H9 (cell line): Measurements from ENCODE around the gene DMKN. TPM values are rescaled to one million over a fixed set of nuclear protein-coding genes. Genes with fewer than 3 reads are reported as not detected.

Experiments used
- DNase-seq: peaks from one replicate; pipeline ENCODE4 v3.0.0-alpha.2; 2017
- H2AFZ ChIP-seq: one replicate; pipeline ENCODE4 v1.6.1; 2013; ENCODE audit warnings: mild to moderate bottlenecking, low read length, control low read depth, moderate library complexity
- H2AK5ac ChIP-seq: 2 replicates; pipeline ENCODE4 v1.6.1; 2013; ENCODE audit warnings: low read length, control low read depth, mixed read lengths; ENCODE audit not compliant: insufficient read length
- H2BK120ac ChIP-seq: one replicate; pipeline ENCODE4 v1.6.1; 2013; ENCODE audit warnings: low read depth, mild to moderate bottlenecking, low read length, control low read depth, inconsistent platforms; ENCODE audit not compliant: poor library complexity, severe bottlenecking
- H2BK12ac ChIP-seq: 2 replicates; pipeline ENCODE4 v1.6.1; 2013; ENCODE audit warnings: low read length, control low read depth, mixed read lengths, low read depth; ENCODE audit not compliant: insufficient read length
- H2BK15ac ChIP-seq: 2 replicates; pipeline ENCODE4 v1.6.1; 2013; ENCODE audit warnings: low read depth, low read length, control low read depth
- H2BK20ac ChIP-seq: one replicate; pipeline ENCODE4 v1.6.1; 2013; ENCODE audit warnings: low read depth, mild to moderate bottlenecking, low read length, control low read depth, inconsistent platforms; ENCODE audit not compliant: poor library complexity, severe bottlenecking
- H2BK5ac ChIP-seq: 2 replicates; pipeline ENCODE4 v1.6.1; 2013; ENCODE audit warnings: low read length, control low read depth, mixed read lengths; ENCODE audit not compliant: insufficient read length
- H3K14ac ChIP-seq: 2 replicates; pipeline ENCODE4 v1.6.1; 2013; ENCODE audit warnings: low read length, control low read depth; ENCODE audit not compliant: insufficient read depth
- H3K18ac ChIP-seq: 2 replicates; pipeline ENCODE4 v1.6.1; 2013; ENCODE audit warnings: low read depth, mild to moderate bottlenecking, mixed read lengths, low read length, control low read depth; ENCODE audit not compliant: insufficient read length
- H3K23ac ChIP-seq: 2 replicates; pipeline ENCODE4 v1.6.1; 2013; ENCODE audit warnings: low read length, control low read depth, mixed read lengths, low read depth; ENCODE audit not compliant: insufficient read length
- H3K23me2 ChIP-seq: 2 replicates; pipeline ENCODE4 v1.6.1; 2013; ENCODE audit warnings: low read depth, mild to moderate bottlenecking, mixed read lengths, low read length, control low read depth; ENCODE audit not compliant: insufficient read length, poor library complexity, severe bottlenecking
- H3K27ac ChIP-seq: 2 replicates; pipeline ENCODE4 v1.5.1; 2013; ENCODE audit warnings: low read length, control low read depth, mixed read lengths, low read depth; ENCODE audit not compliant: insufficient read length
- H3K27me3 ChIP-seq: 2 replicates; pipeline ENCODE4 v1.6.1; 2013; ENCODE audit warnings: low read length, control low read depth, inconsistent platforms; ENCODE audit not compliant: insufficient read depth
- H3K4ac ChIP-seq: 2 replicates; pipeline ENCODE4 v1.6.1; 2013; ENCODE audit warnings: low read depth, mild to moderate bottlenecking, control low read depth, inconsistent platforms, low read length, moderate library complexity
- H3K4me1 ChIP-seq: 2 replicates; pipeline ENCODE4 v1.6.1; 2013; ENCODE audit warnings: low read length, control low read depth, inconsistent platforms; ENCODE audit not compliant: insufficient read depth
- H3K4me2 ChIP-seq: 2 replicates; pipeline ENCODE4 v1.6.1; 2013; ENCODE audit warnings: low read length, control low read depth, mixed read lengths; ENCODE audit not compliant: insufficient read length, insufficient read depth
- H3K56ac ChIP-seq: 2 replicates; pipeline ENCODE4 v1.6.1; 2013; ENCODE audit warnings: low read depth, mild to moderate bottlenecking, mixed read lengths, low read length, control low read depth; ENCODE audit not compliant: insufficient read length
- H3K79me1 ChIP-seq: 2 replicates; pipeline ENCODE4 v1.6.1; 2013; ENCODE audit warnings: low read depth, mild to moderate bottlenecking, moderate library complexity, low read length, control low read depth, inconsistent platforms; ENCODE audit not compliant: insufficient read depth, poor library complexity, severe bottlenecking
- H3K79me2 ChIP-seq: 2 replicates; pipeline ENCODE4 v1.6.1; 2013; ENCODE audit warnings: low read length, control low read depth, inconsistent platforms; ENCODE audit not compliant: insufficient read depth
- H3K9ac ChIP-seq: 2 replicates; pipeline ENCODE4 v1.6.1; 2013; ENCODE audit warnings: low read length, control low read depth, mixed read lengths; ENCODE audit not compliant: insufficient read length; ENCODE audit errors: extremely low read depth
- H3K9me3 ChIP-seq: one replicate; pipeline ENCODE4 v1.6.1; 2013; ENCODE audit warnings: low read depth, low read length, inconsistent platforms; ENCODE audit not compliant: control insufficient read depth
- H3T11ph ChIP-seq: one replicate; pipeline ENCODE4 v1.6.1; 2013; ENCODE audit warnings: mild to moderate bottlenecking, low read length, control low read depth, inconsistent platforms
- H4K20me1 ChIP-seq: one replicate; pipeline ENCODE4 v1.6.1; 2013; ENCODE audit not compliant: control insufficient read depth, insufficient read length, insufficient read depth
- H4K5ac ChIP-seq: 2 replicates; pipeline ENCODE4 v1.6.1; 2013; ENCODE audit warnings: low read depth, mild to moderate bottlenecking, mixed read lengths, low read length, control low read depth; ENCODE audit not compliant: insufficient read length
- H4K8ac ChIP-seq: replicated peaks from 2 replicates; pipeline ENCODE4 v1.6.1; 2013; ENCODE audit warnings: low read length, control low read depth, mixed read lengths, low read depth; ENCODE audit not compliant: insufficient read length
- H4K91ac ChIP-seq: 2 replicates; pipeline ENCODE4 v1.6.1; 2013; ENCODE audit warnings: low read depth, mild to moderate bottlenecking, moderate library complexity, mixed read lengths, low read length, control low read depth; ENCODE audit not compliant: insufficient read length
- H3K27ac Mint-ChIP-seq, 3 experiments: 2 replicates in 2 of 3; 3 replicates in 1 of 3; pipeline ENCODE4 v1.8.0; 2020 to 2021; ENCODE audit warnings: mixed read lengths in 3 of 3, mild to moderate bottlenecking in 1 of 3, moderate library complexity in 1 of 3
- H3K27me3 Mint-ChIP-seq: 2 replicates; pipeline ENCODE4 v1.8.0; 2021; ENCODE audit warnings: low read depth, mild to moderate bottlenecking, moderate library complexity, mixed read lengths
- H3K36me3 Mint-ChIP-seq, 3 experiments: 2 replicates in 2 of 3; 3 replicates in 1 of 3; pipeline ENCODE4 v1.8.0; 2020 to 2021; ENCODE audit warnings: low read depth in 3 of 3, mixed read lengths in 3 of 3; ENCODE audit not compliant: insufficient read depth in 1 of 3
- H3K4me1 Mint-ChIP-seq, 2 experiments: 2 replicates each; pipeline ENCODE4 v1.8.0; 2020; ENCODE audit warnings: mixed read lengths in 2 of 2
- H3K4me3 Mint-ChIP-seq, 2 experiments: 2 replicates in 1 of 2; 3 replicates in 1 of 2; pipeline ENCODE4 v1.8.0; 2020 to 2021; ENCODE audit warnings: mild to moderate bottlenecking in 2 of 2, mixed read lengths in 2 of 2, moderate library complexity in 1 of 2
- H3K9me3 Mint-ChIP-seq, 2 experiments: 2 replicates in 1 of 2; 3 replicates in 1 of 2; pipeline ENCODE4 v1.8.0; 2020; ENCODE audit warnings: mild to moderate bottlenecking in 2 of 2, mixed read lengths in 2 of 2, moderate library complexity in 1 of 2
- CTCF ChIP-seq: fragments of 200-600 bp; sonication (generic); conservative IDR thresholded peaks from 3 replicates; pipeline ENCODE4 v1.8.0; 2021; ENCODE audit warnings: antibody characterized with exemption, mild to moderate bottlenecking
- WGBS: extraction: QIAGEN DNeasy Blood & Tissue Kit; methylation state at CpG from one replicate; pipeline ENCODE4 v1.1.7; 2013; ENCODE audit warnings: missing lambda C conversion rate, low lambda C conversion rate, mixed read lengths; ENCODE audit not compliant: insufficient read length; ENCODE audit errors: extremely low coverage; 5-methylcytosine and 5-hydroxymethylcytosine counted together
- total RNA-seq: library from RNA; stranded (reverse); gene quantifications from 2 replicates; pipeline ENCODE4 v1.2.1, GENCODE V29; 2021

Gene DMKN
- total RNA-seq, 1 experiment from 2014 or later, result 278 TPM

- H3K4me3 Mint-ChIP-seq, result no peak overlapping the region
Measured at GRCh38 chr19:35487656-35488182, 25.7 kb downstream of the DMKN start.

More at GRCh38 chr19:35487656-35488182, 25.7 kb downstream of the DMKN start:
- Mint-ChIP-seq H3K4me1 (peaks cover 0 to 3% of the 10 kb centered on the region in 2 experiments; a peak in 1 of 4 replicates), H3K9me3 (no peaks in the 10 kb centered on the region), H3K36me3 (no peaks in the 10 kb centered on the region), H3K27me3 (peaks cover 48% of the 10 kb centered on the region), H3K27ac (no peak overlapping the region)
- no peak overlapping the region for H4K5ac ChIP-seq
- no peak overlapping the region for H3K14ac ChIP-seq
- no peak overlapping the region for H2BK15ac ChIP-seq
- no peaks in the 10 kb centered on the region for H3K23me2 ChIP-seq
- H3K79me1 ChIP-seq, result no peaks in the 10 kb centered on the region
- no peak overlapping the region for H2AFZ ChIP-seq
- WGBS, result no CpG with 5 or more reads among the region's 10 CpGs
- no peak overlapping the region for H3K9ac ChIP-seq
- no peak overlapping the region for H2BK12ac ChIP-seq
- H3K4me2 ChIP-seq, result no peak overlapping the region
- no peak for DNase-seq
- H4K20me1 ChIP-seq, result no peaks in the 10 kb centered on the region
- H3K79me2 ChIP-seq, result no peaks in the 10 kb centered on the region
- no peak overlapping the region for H2BK120ac ChIP-seq
- H2BK5ac ChIP-seq, result no peak overlapping the region
- no peak overlapping the region for H3K27ac ChIP-seq
- no peak overlapping the region for H3K18ac ChIP-seq
- TF ChIP-seq CTCF, result no peak
- H2BK20ac ChIP-seq, result no peak overlapping the region
- H3K4ac ChIP-seq, result no peak overlapping the region
- H2AK5ac ChIP-seq, result no peak overlapping the region
- no peak overlapping the region for H3K23ac ChIP-seq
- no peak overlapping the region for H3T11ph ChIP-seq
- no peak overlapping the region for H4K91ac ChIP-seq
- no peaks in the 10 kb centered on the region for H3K4me1 ChIP-seq
- H3K9me3 ChIP-seq, result no peaks in the 10 kb centered on the region
- no peaks in the 10 kb centered on the region for H3K27me3 ChIP-seq
- H4K8ac ChIP-seq, result no peak overlapping the region
- H3K56ac ChIP-seq, result no peak overlapping the region
